Neural progenitor cell (in vitro differentiated cells): ENCODE data around the gene VILL. TPM values are rescaled to one million over a fixed set of nuclear protein-coding genes. Genes with fewer than 3 reads are reported as not detected.
A peak's percentile ranks its signal among the peaks of the same experiment; 100 is the strongest.
"Not testable (repeated sequence)": the region's sequence is repeated elsewhere in the genome, so short reads cannot be mapped to it uniquely, and the experiment has no call there.

ENCODE experiments used
- DNase-seq: peaks from one replicate; pipeline ENCODE4 v3.0.0-alpha.2; 2016; ENCODE audit warnings: low spot score
- H2AFZ ChIP-seq: fragments of 200-600 bp; sonication (generic); replicated peaks from 2 replicates; pipeline ENCODE4 v1.6.1; 2016; ENCODE audit warnings: antibody characterized with exemption
- H3F3A ChIP-seq: fragments of 200-600 bp; sonication (generic); 2 replicates; pipeline ENCODE4 v1.6.1; 2016; ENCODE audit warnings: antibody characterized with exemption, low read depth
- H3K27ac ChIP-seq: fragments of 200-600 bp; sonication (generic); 2 replicates; pipeline ENCODE4 v1.5.1; 2016; ENCODE audit warnings: mild to moderate bottlenecking
- H3K27me3 ChIP-seq: fragments of 200-600 bp; sonication (generic); 2 replicates; pipeline ENCODE4 v1.6.1; 2016; ENCODE audit warnings: mild to moderate bottlenecking, moderate library complexity
- H3K36me3 ChIP-seq: fragments of 200-600 bp; sonication (generic); 2 replicates; pipeline ENCODE4 v1.5.1; 2016
- H3K4me1 ChIP-seq: fragments of 200-600 bp; sonication (generic); 2 replicates; pipeline ENCODE4 v1.6.1; 2016; ENCODE audit warnings: mixed run types
- H3K4me2 ChIP-seq: fragments of 200-600 bp; sonication (generic); 2 replicates; pipeline ENCODE4 v1.6.1; 2016
- H3K4me3 ChIP-seq: fragments of 200-600 bp; sonication (generic); 2 replicates; pipeline ENCODE4 v1.5.1; 2016
- H3K79me2 ChIP-seq: fragments of 200-600 bp; sonication (generic); 2 replicates; pipeline ENCODE4 v1.6.1; 2016; ENCODE audit warnings: low read depth
- H3K9ac ChIP-seq: fragments of 200-600 bp; sonication (generic); 2 replicates; pipeline ENCODE4 v1.6.1; 2016
- H3K9me3 ChIP-seq: fragments of 200-600 bp; sonication (generic); 2 replicates; pipeline ENCODE4 v1.5.1; 2016; ENCODE audit warnings: low read depth
- H4K20me1 ChIP-seq: fragments of 200-600 bp; sonication (generic); 2 replicates; pipeline ENCODE4 v1.6.1; 2016; ENCODE audit warnings: low read depth
- H3K27ac Mint-ChIP-seq: 3 replicates; pipeline ENCODE4 v1.8.0; 2021; ENCODE audit warnings: mixed read lengths
- H3K27me3 Mint-ChIP-seq: 2 replicates; pipeline ENCODE4 v1.8.0; 2022; ENCODE audit warnings: low read depth, mild to moderate bottlenecking, inconsistent platforms, moderate library complexity, mixed read lengths; ENCODE audit not compliant: insufficient read depth
- H3K36me3 Mint-ChIP-seq: 3 replicates; pipeline ENCODE4 v1.8.0; 2021; ENCODE audit warnings: mixed read lengths
- H3K4me1 Mint-ChIP-seq: 3 replicates; pipeline ENCODE4 v1.8.0; 2021; ENCODE audit warnings: mixed read lengths
- H3K4me3 Mint-ChIP-seq: 3 replicates; pipeline ENCODE4 v1.8.0; 2021; ENCODE audit warnings: mild to moderate bottlenecking, moderate library complexity, mixed read lengths
- H3K9me3 Mint-ChIP-seq: 3 replicates; pipeline ENCODE4 v1.8.0; 2020; ENCODE audit warnings: mixed read lengths
- CTCF ChIP-seq: fragments of 200-600 bp; sonication (generic); IDR thresholded peaks from 2 replicates; pipeline ENCODE4 v1.5.1; 2017; ENCODE audit warnings: antibody characterized with exemption, mild to moderate bottlenecking
- EZH2 ChIP-seq: fragments of 200-600 bp; sonication (generic); IDR thresholded peaks from 2 replicates; pipeline ENCODE4 v1.6.1; 2017; ENCODE audit warnings: antibody characterized with exemption, mild to moderate bottlenecking, moderate library complexity
- EZH2phosphoT487 ChIP-seq: fragments of 200-600 bp; sonication (generic); IDR thresholded peaks from 2 replicates; pipeline ENCODE4 v1.6.1; 2017; ENCODE audit warnings: antibody characterized with exemption
- total RNA-seq: library from RNA; depleted of rRNA; stranded (reverse); fragments of >200 nt; gene quantifications from 2 replicates; pipeline ENCODE4 v1.2.3, GENCODE V29; 2015; ENCODE audit warnings: low replicate concordance

The VILL gene
- total RNA-seq, 1 donor from 2014 or later, result 4.9 TPM

- Histone ChIP-seq H2AFZ (no peak overlapping the region), H3K27me3 (no peaks in the 10 kb centered on the region), H3K4me1 (no peaks in the 10 kb centered on the region), H3K27ac (no peak overlapping the region), H3K4me3 (no peak overlapping the region), H3K4me2 (no peak overlapping the region), H3F3A (no peaks in the 10 kb centered on the region), H3K9ac (no peak overlapping the region), H3K36me3 (peaks cover 5% of the 10 kb centered on the region), H3K9me3 (no peaks in the 10 kb centered on the region), H4K20me1 (peaks cover 11% of the 10 kb centered on the region), H3K79me2 (no peaks in the 10 kb centered on the region)
- Mint-ChIP-seq H3K27ac (peak overlapping the region; percentile 22), H3K4me1 (peaks cover 3% of the 10 kb centered on the region), H3K36me3 (peaks cover 15% of the 10 kb centered on the region), H3K27me3 (no peaks in the 10 kb centered on the region), H3K4me3 (no peak overlapping the region), H3K9me3 (no peaks in the 10 kb centered on the region)
- DNase-seq, result no peak
- TF ChIP-seq EZH2 (no peak), CTCF (no peak), EZH2phosphoT487 (no peak)
Observed at GRCh38 chr3:37969596-37970100, 20.9 kb upstream of the VILL start.

- H3K36me3 ChIP-seq, result peaks cover 5% of the 10 kb centered on the region
- peaks cover 14% of the 10 kb centered on the region for H3K36me3 Mint-ChIP-seq
- no peak overlapping the region for H2AFZ ChIP-seq
- H3K79me2 ChIP-seq, result no peaks in the 10 kb centered on the region
- H3F3A ChIP-seq, result no peaks in the 10 kb centered on the region
- DNase-seq, result no peak
- no peaks in the 10 kb centered on the region for H3K27me3 Mint-ChIP-seq
- H3K27ac ChIP-seq, result no peak overlapping the region
- H3K9me3 ChIP-seq, result no peaks in the 10 kb centered on the region
- peaks cover 11% of the 10 kb centered on the region for H4K20me1 ChIP-seq
- H3K4me3 ChIP-seq, result no peak overlapping the region
- H3K4me1 Mint-ChIP-seq, result peaks cover 3% of the 10 kb centered on the region
- H3K4me3 Mint-ChIP-seq, result no peak overlapping the region
- H3K4me2 ChIP-seq, result no peak overlapping the region
- no peaks in the 10 kb centered on the region for H3K4me1 ChIP-seq
- H3K27me3 ChIP-seq, result no peaks in the 10 kb centered on the region
- TF ChIP-seq EZH2phosphoT487 (no peak), EZH2 (no peak), CTCF (no peak)
- no peak overlapping the region for H3K9ac ChIP-seq
- H3K27ac Mint-ChIP-seq, result no peak overlapping the region
- H3K9me3 Mint-ChIP-seq, result no peaks in the 10 kb centered on the region
Observed at GRCh38 chr3:37970802-37971201, 19.8 kb upstream of the VILL start.

- no peaks in the 10 kb centered on the region for H3K27me3 ChIP-seq
- H3K4me3 Mint-ChIP-seq, result no peak overlapping the region
- H3K4me1 ChIP-seq, result no peaks in the 10 kb centered on the region
- H3K27ac ChIP-seq, result no peak overlapping the region
- no peak for DNase-seq
- H3K9me3 ChIP-seq, result no peaks in the 10 kb centered on the region
- H3K9me3 Mint-ChIP-seq, result no peaks in the 10 kb centered on the region
- peaks cover 15% of the 10 kb centered on the region for H3K36me3 Mint-ChIP-seq
- H3K4me3 ChIP-seq, result no peak overlapping the region
- no peaks in the 10 kb centered on the region for H3K79me2 ChIP-seq
- no peak overlapping the region for H2AFZ ChIP-seq
- H3K9ac ChIP-seq, result no peak overlapping the region
- H3K4me2 ChIP-seq, result no peak overlapping the region
- TF ChIP-seq EZH2phosphoT487 (no peak), CTCF (no peak), EZH2 (no peak)
- no peaks in the 10 kb centered on the region for H3K27me3 Mint-ChIP-seq
- H3F3A ChIP-seq, result no peaks in the 10 kb centered on the region
- no peak overlapping the region for H3K27ac Mint-ChIP-seq
- H3K4me1 Mint-ChIP-seq, result peaks cover 3% of the 10 kb centered on the region
- peaks cover 11% of the 10 kb centered on the region for H4K20me1 ChIP-seq
- peaks cover 5% of the 10 kb centered on the region for H3K36me3 ChIP-seq
Observed at GRCh38 chr3:37971467-37971866, 19.1 kb upstream of the VILL start.

- H2AFZ ChIP-seq, result not testable (repeated sequence)
Observed at GRCh38 chr3:37972056-37972455, 18.5 kb upstream of the VILL start.

More at GRCh38 chr3:37972056-37972455, 18.5 kb upstream of the VILL start:
- not testable (repeated sequence) for H3K36me3 ChIP-seq, H3K4me1 Mint-ChIP-seq, H3K9me3 ChIP-seq, H3K27me3 Mint-ChIP-seq, H3K4me3 ChIP-seq, H3K9me3 Mint-ChIP-seq, H3K27me3 ChIP-seq, H3F3A ChIP-seq, H3K9ac ChIP-seq, H3K4me2 ChIP-seq, DNase-seq, H3K4me3 Mint-ChIP-seq, H3K27ac Mint-ChIP-seq, H3K4me1 ChIP-seq, H3K27ac ChIP-seq, H3K79me2 ChIP-seq
- peaks cover 15% of the 10 kb centered on the region for H3K36me3 Mint-ChIP-seq
- H4K20me1 ChIP-seq, result peaks cover 11% of the 10 kb centered on the region
